ENCODE results near the gene ENGASE.

Gene ENGASE

DNA sequence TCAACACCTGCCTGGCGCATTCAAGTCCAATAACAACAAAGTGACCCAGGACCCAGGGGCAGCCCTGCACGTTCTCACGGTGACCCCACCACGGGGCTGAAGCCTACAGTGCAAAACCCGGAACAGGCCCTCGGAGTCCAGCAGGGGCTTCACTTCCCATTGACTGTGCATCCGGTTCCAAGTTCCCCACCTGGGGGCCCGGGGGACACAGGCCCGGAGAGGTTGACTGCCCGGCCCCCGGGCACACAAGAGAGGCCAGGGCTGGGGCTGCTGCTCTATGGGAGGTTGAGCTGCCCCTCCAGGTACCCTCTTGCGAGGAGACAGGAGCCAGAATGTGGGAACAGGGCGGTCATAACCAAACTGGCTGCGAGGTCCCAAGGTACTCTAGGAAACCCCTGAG lies 31.3 kb downstream of the ENGASE start:
- H3K4me3 ChIP-seq (ENCODE audit: low read length): no peak overlapping the region
- DNase-seq (ENCODE audit: low read depth, low spot score): no peak

GRCh38 chr17:79106958-79107357 lies 32.3 kb downstream of the ENGASE start:
- no peak for DNase-seq (ENCODE audit: low read depth, low spot score)

DNA sequence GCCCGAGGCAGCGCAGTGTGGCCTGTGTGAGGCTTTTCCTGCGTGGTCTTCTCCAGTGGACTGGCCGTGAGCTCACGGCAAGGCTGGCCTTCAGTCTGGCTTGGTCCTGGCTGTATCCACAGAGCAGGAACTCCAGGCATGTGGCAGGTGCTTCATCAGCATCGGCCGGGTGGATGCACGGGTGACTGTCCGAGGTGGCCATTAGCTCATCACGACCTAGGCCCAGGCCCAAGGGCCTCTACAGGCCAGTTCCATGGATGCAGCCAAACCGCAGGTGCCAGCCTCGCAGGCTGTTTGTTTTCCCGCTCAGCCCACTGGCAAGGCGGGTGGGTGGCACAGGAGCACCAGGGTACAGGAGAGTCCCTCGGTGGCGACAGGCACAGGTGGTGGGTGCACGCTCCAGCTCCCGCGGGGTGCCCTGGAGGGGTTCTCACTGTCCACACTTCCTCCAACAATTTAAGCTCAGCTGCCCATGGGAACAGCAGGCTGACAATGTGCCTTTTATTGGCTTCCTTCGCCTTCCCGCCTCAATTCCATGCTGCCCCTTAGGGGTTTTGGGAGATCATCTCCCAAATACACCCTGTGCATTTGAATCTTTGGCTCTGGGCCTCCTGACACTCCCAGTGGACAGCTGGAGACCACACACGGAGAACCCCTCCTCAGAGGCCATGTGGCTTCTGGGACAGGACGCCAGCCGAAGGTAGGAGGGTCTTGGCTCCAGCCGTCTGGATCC lies 33.0 kb downstream of the ENGASE start:
- H3K4me3 ChIP-seq (ENCODE audit: low read length): no peak overlapping the region
- DNase-seq (ENCODE audit: low read depth, low spot score): no peak

More at GRCh38 chr17:79106958-79107357, 32.3 kb downstream of the ENGASE start:
- no peak overlapping the region for H3K4me3 ChIP-seq (ENCODE audit: low read length)

GRCh38 chr17:79108232-79108850 lies 33.7 kb downstream of the ENGASE start:
- H3K4me3 ChIP-seq (ENCODE audit: low read length): no peak overlapping the region
- DNase-seq (ENCODE audit: low read depth, low spot score): no peak

GRCh38 chr17:79108870-79109269 lies 34.2 kb downstream of the ENGASE start:
- no peak for DNase-seq (ENCODE audit: low read depth, low spot score)
- H3K4me3 ChIP-seq (ENCODE audit: low read length): no peak overlapping the region

- no peak for DNase-seq (ENCODE audit: low read depth, low spot score)
- no peak overlapping the region for H3K4me3 ChIP-seq (ENCODE audit: low read length)
Observed at GRCh38 chr17:79109584-79109983, 35.0 kb downstream of the ENGASE start.

DNA sequence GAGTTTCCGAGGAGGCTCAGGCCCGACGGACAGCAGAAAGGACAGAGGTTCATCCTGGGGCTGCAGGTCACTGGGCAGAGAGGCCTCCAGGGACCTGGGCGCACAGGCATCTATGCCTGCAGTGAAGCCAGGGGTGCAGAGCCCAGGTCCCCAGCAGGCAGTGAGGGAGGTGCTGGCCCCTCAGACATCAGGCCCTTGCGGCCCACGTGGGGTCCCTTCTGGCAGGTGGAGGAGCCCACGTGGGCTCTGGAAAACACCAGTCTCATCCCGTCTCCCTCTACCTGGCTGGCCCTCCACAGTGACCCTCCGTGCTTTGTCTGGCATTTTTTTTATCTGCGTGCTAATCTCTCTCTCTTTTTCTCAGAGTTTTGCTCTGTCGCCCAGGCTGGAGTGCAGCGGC lies 36.5 kb downstream of the ENGASE start:
- no peak overlapping the region for H3K4me3 ChIP-seq (ENCODE audit: low read length)
- no peak for DNase-seq (ENCODE audit: low read depth, low spot score)

- H3K4me3 ChIP-seq (ENCODE audit: low read length): no peak overlapping the region
- no peak for DNase-seq (ENCODE audit: low read depth, low spot score)
Observed at GRCh38 chr17:79112471-79112870, 37.8 kb downstream of the ENGASE start.

GRCh38 chr17:79113699-79114457 lies 39.3 kb downstream of the ENGASE start:
- no peak for DNase-seq (ENCODE audit: low read depth, low spot score)

GRCh38 chr17:79114458-79115301 lies 40.1 kb downstream of the ENGASE start:
- DNase-seq (ENCODE audit: low read depth, low spot score): no peak

More at GRCh38 chr17:79113699-79114457, 39.3 kb downstream of the ENGASE start:
- no peak overlapping the region for H3K4me3 ChIP-seq (ENCODE audit: low read length)

DNA sequence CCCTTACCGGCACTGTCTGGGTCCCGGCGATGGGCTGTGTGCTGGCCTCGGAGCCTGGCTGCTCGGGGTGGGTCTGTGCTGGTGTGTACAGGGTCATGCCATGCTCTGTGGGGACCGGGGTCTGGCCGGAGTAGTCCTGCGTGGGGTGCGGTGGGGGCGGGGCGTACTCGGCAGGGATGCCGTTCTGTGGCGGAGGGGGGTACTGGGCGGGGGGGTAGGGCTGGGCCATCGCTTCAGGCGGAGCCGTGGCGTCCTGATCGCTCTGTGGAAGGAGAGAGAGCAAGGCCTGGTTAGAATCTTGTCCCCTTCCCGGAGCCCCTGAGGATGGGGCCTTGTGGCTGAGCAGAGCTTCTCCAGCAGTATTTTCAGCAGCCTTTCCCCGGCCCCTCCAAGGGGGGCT lies 40.9 kb downstream of the ENGASE start:
- no peak for DNase-seq (ENCODE audit: low read depth, low spot score)
- no peak overlapping the region for H3K4me3 ChIP-seq (ENCODE audit: low read length)

More at GRCh38 chr17:79114458-79115301, 40.1 kb downstream of the ENGASE start:
- H3K4me3 ChIP-seq (ENCODE audit: low read length): no peak overlapping the region

GRCh38 chr17:79116575-79117368 lies 42.1 kb downstream of the ENGASE start:
- no peak for DNase-seq (ENCODE audit: low read depth, low spot score)
- H3K4me3 ChIP-seq (ENCODE audit: low read length): no peak overlapping the region

GRCh38 chr17:79117905-79118487 lies 43.4 kb downstream of the ENGASE start:
- DNase-seq (ENCODE audit: low read depth, low spot score): no peak
- no peak overlapping the region for H3K4me3 ChIP-seq (ENCODE audit: low read length)

GRCh38 chr17:79118924-79119323 lies 44.3 kb downstream of the ENGASE start:
- H3K4me3 ChIP-seq (ENCODE audit: low read length): no peak overlapping the region
- DNase-seq (ENCODE audit: low read depth, low spot score): no peak

DNA sequence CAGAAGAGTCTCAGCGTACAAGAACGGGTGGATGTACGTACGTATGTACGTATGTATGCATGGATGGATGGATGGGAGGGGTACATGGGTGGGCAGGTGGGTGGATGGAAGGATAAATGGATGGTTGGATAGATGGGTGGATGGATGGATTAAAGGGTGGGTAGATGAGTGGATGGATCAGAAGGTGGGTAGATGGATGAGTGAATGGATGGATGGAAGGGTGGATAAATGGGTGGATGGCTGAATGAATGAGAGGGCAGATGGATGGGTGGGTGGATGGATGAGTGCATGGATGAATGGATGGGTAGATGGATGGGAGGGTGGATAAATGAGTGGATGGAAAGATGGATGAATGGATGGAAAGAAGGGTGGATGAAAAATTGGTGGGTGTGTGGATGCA lies 45.6 kb downstream of the ENGASE start:
- DNase-seq (ENCODE audit: low read depth, low spot score): no peak
- no peak overlapping the region for H3K4me3 ChIP-seq (ENCODE audit: low read length)

DNA sequence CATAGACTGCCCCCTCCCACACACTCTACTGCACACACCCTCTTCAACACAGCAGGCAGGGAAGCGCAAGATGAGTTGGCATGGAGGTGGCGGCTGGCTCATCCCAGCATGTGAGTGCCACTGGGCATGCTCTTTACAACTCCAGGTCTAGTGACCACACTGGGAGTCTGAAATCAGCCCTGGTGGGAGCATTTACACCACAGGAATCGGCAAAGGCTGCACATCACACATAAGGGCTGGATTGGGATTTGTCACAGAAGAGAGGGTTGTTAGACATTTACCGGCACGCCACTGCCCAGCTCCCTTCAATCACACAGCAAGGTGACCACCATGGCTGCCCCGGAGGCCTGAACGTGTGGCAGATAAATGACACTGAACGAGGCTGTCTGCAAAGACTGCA lies 49.4 kb downstream of the ENGASE start:
- DNase-seq (ENCODE audit: low read depth, low spot score): no peak

DNA sequence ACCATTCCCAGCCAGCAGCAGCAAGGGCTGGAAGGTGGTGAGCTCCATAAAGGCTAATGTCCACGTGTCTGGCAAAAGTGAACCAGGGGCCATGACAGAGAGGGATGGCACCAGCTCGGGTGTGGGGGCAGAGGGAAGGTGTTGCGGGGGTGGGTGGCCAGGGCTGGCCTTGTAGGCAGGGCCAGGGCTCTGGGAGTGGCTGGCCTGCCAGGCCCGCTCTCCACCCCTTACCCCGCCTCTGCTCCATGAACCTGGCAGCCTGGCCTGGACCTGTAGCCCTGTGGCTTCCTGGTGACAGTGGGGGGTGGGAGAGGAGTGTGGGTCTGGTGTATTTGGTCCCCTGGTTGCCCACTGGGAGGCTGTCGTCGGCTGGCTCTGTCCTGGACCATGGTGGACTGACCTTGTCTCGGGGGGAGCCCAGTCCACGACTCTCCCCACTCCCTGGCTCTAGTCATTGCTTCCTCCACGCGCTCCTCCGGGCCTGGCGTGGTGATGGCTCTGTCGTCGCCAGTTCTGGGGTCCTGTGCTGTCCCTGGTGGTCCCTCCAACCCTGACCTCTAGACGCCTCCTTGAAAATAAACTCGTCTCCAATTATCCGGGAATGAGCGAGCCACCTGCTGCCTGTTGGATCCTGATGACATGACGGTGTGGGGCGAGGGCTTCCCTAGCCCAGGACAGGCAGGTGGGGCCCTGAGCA lies 50.0 kb downstream of the ENGASE start:
- no peak overlapping the region for H3K4me3 ChIP-seq (ENCODE audit: low read length)
- no peak for DNase-seq (ENCODE audit: low read depth, low spot score)

More for the DNA sequence above, 49.4 kb downstream of the ENGASE start:
- H3K4me3 ChIP-seq (ENCODE audit: low read length): no peak overlapping the region

DNA sequence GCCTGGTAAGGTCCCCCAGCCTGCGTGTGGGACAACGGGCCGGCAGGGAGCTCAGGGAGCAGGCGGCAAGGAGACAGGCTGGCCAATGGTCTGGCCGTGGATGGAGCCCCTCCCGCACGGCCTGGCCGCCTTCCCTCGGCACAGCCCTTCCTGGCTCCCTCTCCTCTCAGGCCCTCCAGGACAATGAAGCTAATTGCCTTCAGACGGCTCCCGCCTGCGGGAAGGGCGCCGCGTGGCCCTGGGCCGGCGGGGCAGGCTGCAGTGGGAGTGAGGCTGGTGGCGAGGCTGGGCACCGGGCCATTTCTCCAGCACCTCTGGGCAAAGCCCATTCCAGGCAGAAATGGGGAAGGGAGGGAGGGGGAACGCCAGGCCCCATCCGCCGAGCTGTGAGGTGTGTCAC lies 50.9 kb downstream of the ENGASE start:
- no peak overlapping the region for H3K4me3 ChIP-seq (ENCODE audit: low read length)
- DNase-seq (ENCODE audit: low read depth, low spot score): no peak

Measured in Jurkat, Clone E6-1 (cell line).